Vagina (tissue), 2 donors: ENCODE measurements around the gene MAP3K13.

Source experiments
- CTCF ChIP-seq, 3 experiments: fragments of 450-650 bp in 2 of 3; fragments of 200-600 bp in 1 of 3; sonication (generic) in 1 of 3; IDR thresholded peaks; one replicate each; pipeline ENCODE4 v1.5.1; 2017 to 2019; ENCODE audit warnings: antibody characterized with exemption in 3 of 3, mild to moderate bottlenecking in 2 of 3, moderate library complexity in 2 of 3
- POLR2AphosphoS5 ChIP-seq, 2 donors: sonication (generic); formaldehyde crosslinking; IDR thresholded peaks; one replicate each; pipeline ENCODE4 v1.9.0; 2017; ENCODE audit warnings: antibody characterized with exemption in 2 of 2, mild to moderate bottlenecking in 2 of 2, low read depth in 1 of 2; ENCODE audit not compliant: insufficient read depth in 1 of 2

GRCh38 chr3:185318141-185318540 lies 44.8 kb upstream of the MAP3K13 start:
- no peak for TF ChIP-seq CTCF (IDR thresholded peaks at IDR 0.05)
- no peak for TF ChIP-seq POLR2AphosphoS5 (IDR thresholded peaks at IDR 0.05; ENCODE audit: insufficient read depth in 1 of 2, low read depth in 1 of 2)
